T-helper 1 cell treated with Interleukin-12 subunit alpha and Interleukin-12 subunit beta and Interleukin-4 antibody, amounts not matched to agents 30 ng/mL and 1 ng/mL, for 36 hours (primary cell): ENCODE data around the gene LZTFL1. TPM values are rescaled to one million over a fixed set of nuclear protein-coding genes. Genes with fewer than 3 reads are reported as not detected.

ENCODE experiments used
- intact Hi-C: fragments of 100-400 bp; cut with micrococcal nuclease; formaldehyde crosslinking; loops from one replicate; pipeline ENCODE4 v1.15.1; 2024
- total RNA-seq: library from RNA; stranded (reverse); gene quantifications from 2 replicates; pipeline ENCODE4 v1.2.3, GENCODE V29; 2022

LZTFL1 gene
- total RNA-seq, 1 donor from 2014 or later = 7.6 TPM

GRCh38 chr3:45792036-45792435, 49.9 kb downstream of the LZTFL1 start:
- intact Hi-C loops = no loop called here

- intact Hi-C loops = no loop called here
These were observed 51.3 kb downstream of the LZTFL1 start for GRCh38 chr3:45790596-45790995.

GRCh38 chr3:45789235-45789812, 52.6 kb downstream of the LZTFL1 start:
- intact Hi-C loops = no loop called here

- intact Hi-C loops = no loop called here
These were observed 54.4 kb downstream of the LZTFL1 start for GRCh38 chr3:45787551-45787950.

GRCh38 chr3:45786801-45787495, 55.0 kb downstream of the LZTFL1 start:
- intact Hi-C loops = no loop called here

GRCh38 chr3:45785605-45786150, 56.2 kb downstream of the LZTFL1 start:
- intact Hi-C loops = no loop called here

- intact Hi-C loops = no loop called here
These were observed 58.3 kb downstream of the LZTFL1 start for GRCh38 chr3:45783667-45784066.

- intact Hi-C loops = no loop called here
These were observed 59.5 kb downstream of the LZTFL1 start for GRCh38 chr3:45782381-45782780.

GRCh38 chr3:45781841-45782240, 60.1 kb downstream of the LZTFL1 start:
- intact Hi-C loops = no loop called here

- intact Hi-C loops = no loop called here
These were observed 60.6 kb downstream of the LZTFL1 start for GRCh38 chr3:45781271-45781670.

- intact Hi-C loops = no loop called here
These were observed 61.9 kb downstream of the LZTFL1 start for GRCh38 chr3:45779746-45780735.

GRCh38 chr3:45778761-45779201, 63.1 kb downstream of the LZTFL1 start:
- intact Hi-C loops = no loop called here

- intact Hi-C loops = no loop called here
These were observed 64.1 kb downstream of the LZTFL1 start for GRCh38 chr3:45777746-45778386.

- intact Hi-C loops = no loop called here
These were observed 64.7 kb downstream of the LZTFL1 start for GRCh38 chr3:45777111-45777745.

GRCh38 chr3:45776611-45777010, 65.3 kb downstream of the LZTFL1 start:
- intact Hi-C loops = no loop called here

GRCh38 chr3:45776301-45776595, 65.7 kb downstream of the LZTFL1 start:
- intact Hi-C loops = no loop called here

GRCh38 chr3:45775571-45776300, 66.2 kb downstream of the LZTFL1 start:
- intact Hi-C loops = no loop called here

GRCh38 chr3:45774581-45775521, 67.1 kb downstream of the LZTFL1 start:
- intact Hi-C loops = no loop called here
